Stimulated activated CD4-positive, alpha-beta T cell treated with anti-CD3 and anti-CD28 coated beads, Interleukin-1b, Interleukin-23, amount 100 ng/mL, for 48 hours (primary cell): ENCODE measurements around the gene ZGRF1.
"Not testable (repeated sequence)": the region's sequence is repeated elsewhere in the genome, so short reads cannot be mapped to it uniquely, and the experiment has no call there.

Source experiments
- DNase-seq: peaks from one replicate; pipeline ENCODE4 v3.0.0-alpha.2; 2020

The ZGRF1 gene

GRCh38 chr4:112516066-112516470 is 120.6 kb downstream of the ZGRF1 start, which contains the start of gene NEUROG2:
Gene NEUROG2, minus strand, starts transcription at chr4:112516180. Its CDS starts 705 bp downstream, at chr4:112515475.
- no peak for DNase-seq

- peak; percentile 31 for DNase-seq
Observed at GRCh38 chr4:112515198-112516065, 121.3 kb downstream of the ZGRF1 start.

- DNase-seq, result no peak
Observed at GRCh38 chr4:112514647-112515197, 122.0 kb downstream of the ZGRF1 start.

- DNase-seq, result no peak
Observed at GRCh38 chr4:112513971-112514646, 122.6 kb downstream of the ZGRF1 start.

GRCh38 chr4:112511803-112512118 is 124.9 kb downstream of the ZGRF1 start:
- DNase-seq, result no peak

- no peak for DNase-seq
Observed at GRCh38 chr4:112511093-112511802, 125.5 kb downstream of the ZGRF1 start.

GRCh38 chr4:112510291-112511092 is 126.2 kb downstream of the ZGRF1 start:
- no peak for DNase-seq

GRCh38 chr4:112509243-112510141 is 127.2 kb downstream of the ZGRF1 start:
- DNase-seq, result no peak

GRCh38 chr4:112508356-112508755 is 128.4 kb downstream of the ZGRF1 start:
- no peak for DNase-seq

- DNase-seq, result no peak
Observed at GRCh38 chr4:112504807-112505206, 131.9 kb downstream of the ZGRF1 start.

GRCh38 chr4:112502871-112503270 is 133.8 kb downstream of the ZGRF1 start:
- no peak for DNase-seq

GRCh38 chr4:112492321-112492720 is 144.4 kb downstream of the ZGRF1 start:
- no peak for DNase-seq

GRCh38 chr4:112490808-112491207 is 145.9 kb downstream of the ZGRF1 start:
- not testable (repeated sequence) for DNase-seq
